HG03103 (cell line): ENCODE results near the gene WDR27.
A peak's percentile ranks its signal among the peaks of the same experiment; 100 is the strongest.

Source experiments
- ATAC-seq: cut with Tn5 transposase; IDR thresholded peaks from one replicate; pipeline ENCODE4 v1.9.1; 2021; ENCODE audit warnings: low read depth; ENCODE audit not compliant: unreplicated experiment

The WDR27 gene

GRCh38 chr6:169573883-169574282, 127.9 kb downstream of the WDR27 start:
- no peak for ATAC-seq

- ATAC-seq, result no peak
These were observed 130.5 kb downstream of the WDR27 start for GRCh38 chr6:169571123-169571962.

- no peak for ATAC-seq
These were observed 133.3 kb downstream of the WDR27 start for GRCh38 chr6:169568314-169569087.

GRCh38 chr6:169567819-169568218, 134.0 kb downstream of the WDR27 start:
- no peak for ATAC-seq

GRCh38 chr6:169566961-169567750, 134.7 kb downstream of the WDR27 start:
- ATAC-seq, result no peak

- ATAC-seq, result no peak
These were observed 135.5 kb downstream of the WDR27 start for GRCh38 chr6:169566319-169566718.

GRCh38 chr6:169564453-169565240, 137.2 kb downstream of the WDR27 start:
- no peak for ATAC-seq

- ATAC-seq, result no peak
These were observed 140.2 kb downstream of the WDR27 start for GRCh38 chr6:169561665-169562064.

GRCh38 chr6:169559592-169559991, 142.2 kb downstream of the WDR27 start:
- no peak for ATAC-seq

GRCh38 chr6:169558774-169559441, 142.9 kb downstream of the WDR27 start:
- ATAC-seq, result no peak

- ATAC-seq, result no peak
These were observed 143.5 kb downstream of the WDR27 start for GRCh38 chr6:169558378-169558773.

GRCh38 chr6:169557887-169558286, 143.9 kb downstream of the WDR27 start:
- no peak for ATAC-seq

GRCh38 chr6:169556758-169557548, 144.9 kb downstream of the WDR27 start:
- peak; percentile 99 for ATAC-seq

GRCh38 chr6:169555971-169556617, 145.7 kb downstream of the WDR27 start:
- no peak for ATAC-seq

GRCh38 chr6:169545982-169546381, 155.8 kb downstream of the WDR27 start:
- no peak for ATAC-seq

- no peak for ATAC-seq
These were observed 158.1 kb downstream of the WDR27 start for GRCh38 chr6:169543704-169544103.

GRCh38 chr6:169542491-169542890, 159.3 kb downstream of the WDR27 start:
- ATAC-seq, result no peak

GRCh38 chr6:169539176-169539897, 162.5 kb downstream of the WDR27 start:
- no peak for ATAC-seq
